GM23248 (cell line): ENCODE results near the gene PPP4C. TPM values are rescaled to one million over a fixed set of nuclear protein-coding genes. Genes with fewer than 3 reads are reported as not detected.

ENCODE experiments used
- DNase-seq: peaks from one replicate; pipeline ENCODE4 v3.0.0-alpha.2; 2015
- H2AFZ ChIP-seq: fragments of 200-600 bp; sonication (generic); 2 replicates; pipeline ENCODE4 v1.6.1; 2016; ENCODE audit warnings: antibody characterized with exemption
- H3F3A ChIP-seq: fragments of 200-600 bp; sonication (generic); 2 replicates; pipeline ENCODE4 v1.6.1; 2016; ENCODE audit warnings: mild to moderate bottlenecking, antibody characterized with exemption, mixed run types; ENCODE audit not compliant: insufficient read depth
- H3K27ac ChIP-seq: fragments of 200-600 bp; sonication (generic); 2 replicates; pipeline ENCODE4 v1.5.1; 2016; ENCODE audit warnings: mild to moderate bottlenecking
- H3K27me3 ChIP-seq: fragments of 200-600 bp; sonication (generic); replicated peaks from 2 replicates; pipeline ENCODE4 v1.6.1; 2016; ENCODE audit warnings: mild to moderate bottlenecking; ENCODE audit not compliant: insufficient read depth
- H3K36me3 ChIP-seq: fragments of 200-600 bp; sonication (generic); 2 replicates; pipeline ENCODE4 v1.6.1; 2016; ENCODE audit warnings: low read depth, mild to moderate bottlenecking
- H3K4me1 ChIP-seq: fragments of 200-600 bp; sonication (generic); 2 replicates; pipeline ENCODE4 v1.6.1; 2016; ENCODE audit warnings: mild to moderate bottlenecking; ENCODE audit not compliant: insufficient read depth
- H3K4me2 ChIP-seq: fragments of 200-600 bp; sonication (generic); one replicate; pipeline ENCODE4 v1.6.1; 2016; ENCODE audit warnings: mild to moderate bottlenecking; ENCODE audit not compliant: unreplicated experiment
- H3K4me3 ChIP-seq: fragments of 200-600 bp; sonication (generic); 2 replicates; pipeline ENCODE4 v1.5.1; 2016; ENCODE audit warnings: mild to moderate bottlenecking
- H3K79me2 ChIP-seq: fragments of 200-600 bp; sonication (generic); 2 replicates; pipeline ENCODE4 v1.6.1; 2016; ENCODE audit warnings: mild to moderate bottlenecking; ENCODE audit not compliant: insufficient read depth
- H3K9ac ChIP-seq: fragments of 200-600 bp; sonication (generic); 2 replicates; pipeline ENCODE4 v1.6.1; 2016; ENCODE audit warnings: mild to moderate bottlenecking
- H3K9me2 ChIP-seq: fragments of 200-600 bp; sonication (generic); 2 replicates; pipeline ENCODE4 v1.6.1; 2016; ENCODE audit warnings: mixed run types, mild to moderate bottlenecking, moderate library complexity; ENCODE audit not compliant: insufficient read depth
- H3K9me3 ChIP-seq: fragments of 200-600 bp; sonication (generic); one replicate; pipeline ENCODE4 v1.6.1; 2017; ENCODE audit warnings: low read depth
- H4K20me1 ChIP-seq: fragments of 200-600 bp; sonication (generic); 2 replicates; pipeline ENCODE4 v1.6.0; 2016; ENCODE audit not compliant: insufficient read depth
- EZH2 ChIP-seq: fragments of 200-600 bp; sonication (generic); IDR thresholded peaks from 2 replicates; pipeline ENCODE4 v1.6.1; 2018; ENCODE audit warnings: antibody characterized with exemption, mild to moderate bottlenecking; ENCODE audit not compliant: insufficient read depth, poor library complexity, severe bottlenecking
- EZH2phosphoT487 ChIP-seq: fragments of 200-600 bp; sonication (generic); IDR thresholded peaks from 2 replicates; pipeline ENCODE4 v1.6.1; 2018; ENCODE audit warnings: antibody characterized with exemption, moderate library complexity, mild to moderate bottlenecking, low read depth; ENCODE audit not compliant: insufficient read depth
- WGBS, 2 experiments: methylation state at CpG; one replicate each; pipeline ENCODE4 v1.1.6; 2015 to 2017; ENCODE audit warnings: low lambda C conversion rate in 2 of 2, low coverage in 1 of 2; ENCODE audit errors: missing lambda C conversion rate in 2 of 2; 5-methylcytosine and 5-hydroxymethylcytosine counted together
- in situ Hi-C: fragments of 300-500 bp; cut with MboI; formaldehyde crosslinking; loops from 2 replicates; pipeline ENCODE4 v1.15.0; 2020
- polyA plus RNA-seq: library from polyadenylated mRNA; unstranded; fragments of >200 nt; fragmentation: Nextera tagmentation; extraction: Ambion mirVana; gene quantifications from 2 replicates; pipeline ENCODE4 v1.2.1, GENCODE V29; 2016
- total RNA-seq: library from RNA; depleted of rRNA; stranded (reverse); fragments of >200 nt; shearing (Covaris generic); gene quantifications from 2 replicates; pipeline ENCODE4 v1.2.3, GENCODE V29; 2014

Gene PPP4C
- total and polyA plus RNA-seq, 2 experiments from 2014 or later = 168 to 205 TPM

- Histone ChIP-seq H3K9me2 (no peaks in the 10 kb centered on the region), H3K9me3 (no peaks in the 10 kb centered on the region), H3K36me3 (peaks cover 38% of the 10 kb centered on the region), H3K79me2 (peaks cover 61% of the 10 kb centered on the region), H3F3A (peaks cover 44% of the 10 kb centered on the region), H3K27ac (peak overlapping the region; percentile 87), H4K20me1 (no peaks in the 10 kb centered on the region), H2AFZ (peak overlapping the region; percentile 76), H3K4me1 (peaks cover 17% of the 10 kb centered on the region), H3K9ac (peak overlapping the region; percentile 94), H3K4me3 (peak overlapping the region; percentile 81), H3K4me2 (peak overlapping the region; percentile 97), H3K27me3 (no peaks in the 10 kb centered on the region)
- DNase-seq = peak; percentile 71
- WGBS, 2 experiments = 0 to 2% methylated on average over 24 to 27 of the region's 33 CpGs
- in situ Hi-C loops = no loop called here
- TF ChIP-seq EZH2 (no peak), EZH2phosphoT487 (no peak)
Observed at GRCh38 chr16:30076276-30076791, 540 bp downstream of the PPP4C start.

- no peaks in the 10 kb centered on the region for H3K9me3 ChIP-seq
- no peak overlapping the region for H2AFZ ChIP-seq
- peaks cover 30% of the 10 kb centered on the region for H3F3A ChIP-seq
- peak overlapping the region; percentile 94 for H3K9ac ChIP-seq
- peak; percentile 78 for DNase-seq
- no peaks in the 10 kb centered on the region for H3K27me3 ChIP-seq
- H3K27ac ChIP-seq = peak overlapping the region; percentile 87
- peaks cover 27% of the 10 kb centered on the region; the same call in 1 of the 2 replicates for H3K36me3 ChIP-seq
- peak overlapping the region; percentile 97 for H3K4me2 ChIP-seq
- in situ Hi-C loops = no loop called here
- H3K4me3 ChIP-seq = peak overlapping the region; percentile 81
- TF ChIP-seq EZH2phosphoT487 (no peak), EZH2 (no peak)
- peaks cover 68% of the 10 kb centered on the region for H3K79me2 ChIP-seq
- no peaks in the 10 kb centered on the region for H3K9me2 ChIP-seq
- no peaks in the 10 kb centered on the region for H4K20me1 ChIP-seq
- H3K4me1 ChIP-seq = peaks cover 17% of the 10 kb centered on the region
- WGBS, 2 experiments = 44 to 56% methylated on average over 6 of the region's 6 CpGs
Observed at GRCh38 chr16:30077656-30078055, 1.9 kb downstream of the PPP4C start.

- H3K36me3 ChIP-seq = peaks cover 26% of the 10 kb centered on the region; the same call in 1 of the 2 replicates
- WGBS, 2 experiments = 82 to 90% methylated on average over 7 of the region's 7 CpGs
- H3F3A ChIP-seq = peaks cover 19% of the 10 kb centered on the region
- H3K79me2 ChIP-seq = peaks cover 76% of the 10 kb centered on the region
- TF ChIP-seq EZH2 (no peak), EZH2phosphoT487 (no peak)
- H3K4me1 ChIP-seq = peaks cover 17% of the 10 kb centered on the region
- H3K27me3 ChIP-seq = no peaks in the 10 kb centered on the region
- H2AFZ ChIP-seq = no peak overlapping the region
- H3K9me3 ChIP-seq = no peaks in the 10 kb centered on the region
- no peaks in the 10 kb centered on the region for H3K9me2 ChIP-seq
- no peak for DNase-seq
- H3K4me2 ChIP-seq = no peak overlapping the region
- 0 out of 2 replicates have a peak overlapping the region, but pooled peaks have one; percentile 87 for H3K27ac ChIP-seq
- no peaks in the 10 kb centered on the region for H4K20me1 ChIP-seq
- H3K9ac ChIP-seq = peak overlapping the region; percentile 94; the same call in 1 of the 2 replicates
- no peak overlapping the region for H3K4me3 ChIP-seq
- in situ Hi-C loops = no loop called here
Observed at GRCh38 chr16:30078744-30079143, 3.0 kb downstream of the PPP4C start.

DNA sequence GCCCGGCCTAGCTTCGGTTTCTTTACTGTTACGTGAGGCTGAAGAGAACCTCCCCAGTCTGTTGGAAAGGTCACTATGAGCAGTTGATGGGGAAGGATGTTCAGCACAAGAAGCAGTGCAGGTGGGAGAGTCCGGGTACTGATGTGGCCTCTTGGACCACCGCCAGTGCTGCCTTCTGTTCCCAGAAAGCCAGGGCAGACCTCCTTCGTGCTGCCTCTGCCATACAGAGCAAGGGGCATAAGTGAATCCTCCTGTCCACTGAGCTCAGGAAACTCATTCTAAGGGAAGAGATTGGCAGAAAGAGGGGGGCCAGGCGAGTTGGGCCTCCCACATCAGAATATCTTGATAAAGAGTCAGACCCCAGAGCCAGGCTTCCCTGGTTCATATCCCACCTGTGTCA lies 3.7 kb downstream of the PPP4C start:
- TF ChIP-seq EZH2 = no peak
- no peak for TF ChIP-seq EZH2phosphoT487
- Histone ChIP-seq H3K9me3 (no peaks in the 10 kb centered on the region), H3K27me3 (no peaks in the 10 kb centered on the region), H4K20me1 (no peaks in the 10 kb centered on the region), H3K4me2 (no peak overlapping the region), H3K4me1 (peaks cover 17% of the 10 kb centered on the region), H3K27ac (no peak overlapping the region), H3K4me3 (no peak overlapping the region), H3F3A (peaks cover 12% of the 10 kb centered on the region), H3K9me2 (no peaks in the 10 kb centered on the region), H2AFZ (no peak overlapping the region), H3K9ac (no peak overlapping the region), H3K79me2 (peaks cover 76% of the 10 kb centered on the region), H3K36me3 (peaks cover 23% of the 10 kb centered on the region; the same call in 1 of the 2 replicates)
- DNase-seq = no peak
- in situ Hi-C loops = no loop called here
- 82 to 88% methylated on average over 7 of the region's 7 CpGs for WGBS, 2 experiments
